ENCODE data around the gene FAM114A1.
"Not testable (repeated sequence)": the region's sequence is repeated elsewhere in the genome, so short reads cannot be mapped to it uniquely, and the experiment has no call there.

The FAM114A1 gene

GRCh38 chr4:38914854-38915253 is 47.2 kb downstream of the FAM114A1 start (continued):
- TF ChIP-seq ZNF837 (tag by site-specific recombination; IDR thresholded peaks at IDR 0.05) (no peak), ZBTB10 (tag by site-specific recombination; IDR thresholded peaks at IDR 0.05) (no peak)
- TF ChIP-seq, protein P1, sequence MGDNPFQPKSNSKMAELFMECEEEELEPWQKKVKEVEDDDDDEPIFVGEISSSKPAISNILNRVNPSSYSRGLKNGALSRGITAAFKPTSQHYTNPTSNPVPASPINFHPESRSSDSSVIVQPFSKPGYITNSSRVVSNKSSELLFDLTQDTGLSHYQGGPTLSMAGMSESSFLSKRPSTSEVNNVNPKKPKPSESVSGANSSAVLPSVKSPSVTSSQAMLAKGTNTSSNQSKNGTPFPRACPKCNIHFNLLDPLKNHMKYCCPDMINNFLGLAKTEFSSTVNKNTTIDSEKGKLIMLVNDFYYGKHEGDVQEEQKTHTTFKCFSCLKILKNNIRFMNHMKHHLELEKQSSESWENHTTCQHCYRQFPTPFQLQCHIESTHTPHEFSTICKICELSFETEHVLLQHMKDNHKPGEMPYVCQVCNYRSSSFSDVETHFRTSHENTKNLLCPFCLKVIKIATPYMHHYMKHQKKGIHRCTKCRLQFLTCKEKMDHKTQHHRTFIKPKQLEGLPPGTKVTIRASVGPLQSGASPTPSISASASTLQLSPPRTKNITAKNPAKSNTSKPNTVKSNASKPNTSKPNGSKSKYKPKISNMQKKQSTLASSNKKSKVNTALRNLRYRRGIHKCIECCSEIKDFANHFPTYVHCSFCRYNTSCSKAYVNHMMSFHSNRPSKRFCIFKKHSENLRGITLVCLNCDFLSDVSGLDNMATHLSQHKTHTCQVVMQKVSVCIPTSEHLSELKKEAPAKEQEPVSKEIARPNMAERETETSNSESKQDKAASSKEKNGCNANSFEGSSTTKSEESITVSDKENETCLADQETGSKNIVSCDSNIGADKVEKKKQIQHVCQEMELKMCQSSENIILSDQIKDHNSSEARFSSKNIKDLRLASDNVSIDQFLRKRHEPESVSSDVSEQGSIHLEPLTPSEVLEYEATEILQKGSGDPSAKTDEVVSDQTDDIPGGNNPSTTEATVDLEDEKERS (tag by site-specific recombination; IDR thresholded peaks at IDR 0.05), result no peak
- TF ChIP-seq, protein P2, sequence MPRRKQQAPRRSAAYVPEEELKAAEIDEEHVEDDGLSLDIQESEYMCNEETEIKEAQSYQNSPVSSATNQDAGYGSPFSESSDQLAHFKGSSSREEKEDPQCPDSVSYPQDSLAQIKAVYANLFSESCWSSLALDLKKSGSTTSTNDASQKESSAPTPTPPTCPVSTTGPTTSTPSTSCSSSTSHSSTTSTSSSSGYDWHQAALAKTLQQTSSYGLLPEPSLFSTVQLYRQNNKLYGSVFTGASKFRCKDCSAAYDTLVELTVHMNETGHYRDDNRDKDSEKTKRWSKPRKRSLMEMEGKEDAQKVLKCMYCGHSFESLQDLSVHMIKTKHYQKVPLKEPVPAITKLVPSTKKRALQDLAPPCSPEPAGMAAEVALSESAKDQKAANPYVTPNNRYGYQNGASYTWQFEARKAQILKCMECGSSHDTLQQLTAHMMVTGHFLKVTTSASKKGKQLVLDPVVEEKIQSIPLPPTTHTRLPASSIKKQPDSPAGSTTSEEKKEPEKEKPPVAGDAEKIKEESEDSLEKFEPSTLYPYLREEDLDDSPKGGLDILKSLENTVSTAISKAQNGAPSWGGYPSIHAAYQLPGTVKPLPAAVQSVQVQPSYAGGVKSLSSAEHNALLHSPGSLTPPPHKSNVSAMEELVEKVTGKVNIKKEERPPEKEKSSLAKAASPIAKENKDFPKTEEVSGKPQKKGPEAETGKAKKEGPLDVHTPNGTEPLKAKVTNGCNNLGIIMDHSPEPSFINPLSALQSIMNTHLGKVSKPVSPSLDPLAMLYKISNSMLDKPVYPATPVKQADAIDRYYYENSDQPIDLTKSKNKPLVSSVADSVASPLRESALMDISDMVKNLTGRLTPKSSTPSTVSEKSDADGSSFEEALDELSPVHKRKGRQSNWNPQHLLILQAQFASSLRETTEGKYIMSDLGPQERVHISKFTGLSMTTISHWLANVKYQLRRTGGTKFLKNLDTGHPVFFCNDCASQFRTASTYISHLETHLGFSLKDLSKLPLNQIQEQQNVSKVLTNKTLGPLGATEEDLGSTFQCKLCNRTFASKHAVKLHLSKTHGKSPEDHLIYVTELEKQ (tag by site-specific recombination; IDR thresholded peaks at IDR 0.05; ENCODE audit: borderline replicate concordance), result no peak

DNA sequence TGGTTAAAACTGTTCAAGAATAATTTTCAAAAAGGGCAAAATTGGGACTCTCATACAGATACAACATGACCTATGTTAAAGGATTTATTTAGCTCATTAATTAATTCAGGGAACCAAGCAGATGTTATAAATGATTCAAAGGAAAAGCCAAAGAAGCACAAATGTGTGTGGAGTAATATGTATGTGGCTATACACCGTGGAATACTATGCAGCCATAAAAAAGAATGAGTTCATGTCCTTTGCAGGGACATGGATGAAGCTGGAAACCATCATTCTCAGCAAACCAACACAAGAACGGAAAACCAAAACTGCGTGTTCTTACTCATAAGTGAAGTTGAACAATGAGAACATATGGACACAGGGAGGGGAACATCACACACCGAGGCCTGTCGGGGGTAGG is 48.7 kb downstream of the FAM114A1 start:
- CTCF ChIA-PET, result interaction anchor here (0.7 kb wide), 1 partner anchor 219 kb away, joined by 4 read pairs; no protein-coding TSS in a partner anchor
- H3K4me1 ChIP-seq (ENCODE audit: control insufficient read depth, insufficient read depth, low read length); H3K4me3 ChIP-seq (ENCODE audit: low read depth, low read length); H3K27ac ChIP-seq (ENCODE audit: extremely low read depth, low read depth, low read length); H3K9me3 ChIP-seq (ENCODE audit: control insufficient read depth, insufficient read depth, low read depth, low read length); POLR2A ChIA-PET: not testable (repeated sequence)
- peaks cover 0 to 36% of the 10 kb centered on the region in 2 experiments; a peak in 2 of 3 replicates for H3K36me3 ChIP-seq (ENCODE audit: control insufficient read depth in 2 of 2, insufficient read depth in 1 of 2, low read length in 2 of 2)
- peak; percentile 79 for TF ChIP-seq ZNF146 (tag by site-specific recombination; IDR thresholded peaks at IDR 0.05)

- Histone ChIP-seq H3K36me3 (ENCODE audit: control insufficient read depth in 2 of 2, insufficient read depth in 1 of 2, low read length in 2 of 2) (peaks cover 0 to 39% of the 10 kb centered on the region in 2 experiments; a peak in 2 of 3 replicates), H3K4me1 (ENCODE audit: control insufficient read depth, insufficient read depth, low read length) (no peaks in the 10 kb centered on the region), H3K4me3 (ENCODE audit: low read depth, low read length) (no peak overlapping the region), H3K27ac (ENCODE audit: extremely low read depth, low read depth, low read length) (no peak overlapping the region), H3K9me3 (ENCODE audit: control insufficient read depth, insufficient read depth, low read depth, low read length) (no peaks in the 10 kb centered on the region)
- ChIA-PET CTCF (no interaction called here), POLR2A (no interaction called here)
- TF ChIP-seq ZSCAN4 (tag by site-specific recombination; IDR thresholded peaks at IDR 0.05) (no peak), ZNF350 (tag by site-specific recombination; IDR thresholded peaks at IDR 0.05) (no peak), GLI4 (tag by site-specific recombination; IDR thresholded peaks at IDR 0.05) (no peak), ZNF473 (tag by site-specific recombination; IDR thresholded peaks at IDR 0.05) (no peak), ELK4 (IDR thresholded peaks at IDR 0.05; ENCODE audit: borderline replicate concordance, low read depth, low read length) (no peak), KLF10 (tag by site-specific recombination; IDR thresholded peaks at IDR 0.05) (no peak), ZNF239 (tag by site-specific recombination; IDR thresholded peaks at IDR 0.05) (no peak), GLIS1 (tag by site-specific recombination; IDR thresholded peaks at IDR 0.05) (no peak)
- TF ChIP-seq, protein P2 (tag by site-specific recombination; IDR thresholded peaks at IDR 0.05; ENCODE audit: borderline replicate concordance), result no peak
- TF ChIP-seq, protein P3, sequence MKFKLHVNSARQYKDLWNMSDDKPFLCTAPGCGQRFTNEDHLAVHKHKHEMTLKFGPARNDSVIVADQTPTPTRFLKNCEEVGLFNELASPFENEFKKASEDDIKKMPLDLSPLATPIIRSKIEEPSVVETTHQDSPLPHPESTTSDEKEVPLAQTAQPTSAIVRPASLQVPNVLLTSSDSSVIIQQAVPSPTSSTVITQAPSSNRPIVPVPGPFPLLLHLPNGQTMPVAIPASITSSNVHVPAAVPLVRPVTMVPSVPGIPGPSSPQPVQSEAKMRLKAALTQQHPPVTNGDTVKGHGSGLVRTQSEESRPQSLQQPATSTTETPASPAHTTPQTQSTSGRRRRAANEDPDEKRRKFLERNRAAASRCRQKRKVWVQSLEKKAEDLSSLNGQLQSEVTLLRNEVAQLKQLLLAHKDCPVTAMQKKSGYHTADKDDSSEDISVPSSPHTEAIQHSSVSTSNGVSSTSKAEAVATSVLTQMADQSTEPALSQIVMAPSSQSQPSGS (tag by site-specific recombination; IDR thresholded peaks at IDR 0.05; ENCODE audit: low read depth), result no peak
Measured at GRCh38 chr4:38917481-38918025, 49.9 kb downstream of the FAM114A1 start.

All from HEK293 (cell line).